ENCODE data around the gene ZKSCAN3. TPM values are rescaled to one million over a fixed set of nuclear protein-coding genes. Genes with fewer than 3 reads are reported as not detected.
A peak's percentile ranks its signal among the peaks of the same experiment; 100 is the strongest.

ZKSCAN3 gene
- total RNA-seq, 1 experiment from 2014 or later = 2.7 TPM

- H3K9me3 Mint-ChIP-seq (ENCODE audit: unreplicated experiment) = no peaks in the 10 kb centered on the region
- peaks cover 67% of the 10 kb centered on the region for H3K36me3 Mint-ChIP-seq (ENCODE audit: insufficient read depth, unreplicated experiment)
- intact Hi-C loops (cut with micrococcal nuclease) = no loop called here
- no peak overlapping the region for H3K27ac Mint-ChIP-seq (ENCODE audit: low read depth, unreplicated experiment)
- BruUV-seq (replicated peaks) = no TSS peak
- no peak for DNase-seq (ENCODE audit: unreplicated experiment)
- no peaks in the 10 kb centered on the region for H3K27me3 Mint-ChIP-seq (ENCODE audit: insufficient read depth, unreplicated experiment)
- ChIA-PET CTCF (no interaction called here), POLR2A (interaction anchor here (0.6 kb wide), 1 partner anchor 37 kb away, joined by 3 read pairs; no protein-coding TSS in a partner anchor)
- H3K4me3 Mint-ChIP-seq (ENCODE audit: unreplicated experiment) = no peak overlapping the region
- no peak for TF ChIP-seq CTCF (IDR thresholded peaks at IDR 0.05; ENCODE audit: unreplicated experiment)
- H3K4me1 Mint-ChIP-seq (ENCODE audit: insufficient read depth, unreplicated experiment) = peaks cover 15% of the 10 kb centered on the region
Observed at GRCh38 chr6:28390688-28391087, 40.9 kb downstream of the ZKSCAN3 start.

GRCh38 chr6:28393912-28394662, 44.3 kb downstream of the ZKSCAN3 start:
- no TSS peak for BruUV-seq (replicated peaks)
- POLR2A ChIA-PET = interaction anchor here (0.6 kb wide), 1 partner anchor 253 kb away, joined by 3 read pairs; no protein-coding TSS in a partner anchor
- CTCF ChIA-PET = interaction anchor here (0.6 to 4.1 kb wide), 7 partner anchors 9 to 1541 kb away, joined by 3 to 30 read pairs (median 4); no protein-coding TSS in a partner anchor
- no peaks in the 10 kb centered on the region for H3K27me3 Mint-ChIP-seq (ENCODE audit: insufficient read depth, unreplicated experiment)
- peak; percentile 33 for TF ChIP-seq CTCF (IDR thresholded peaks at IDR 0.05; ENCODE audit: unreplicated experiment)
- no peak overlapping the region for H3K27ac Mint-ChIP-seq (ENCODE audit: low read depth, unreplicated experiment)
- H3K9me3 Mint-ChIP-seq (ENCODE audit: unreplicated experiment) = no peaks in the 10 kb centered on the region
- H3K4me3 Mint-ChIP-seq (ENCODE audit: unreplicated experiment) = no peak overlapping the region
- intact Hi-C loops (cut with micrococcal nuclease) = loop anchor here (1.0 kb wide), 2 partner anchors 186 to 290 kb away; no protein-coding TSS in a partner anchor
- peaks cover 31% of the 10 kb centered on the region for H3K4me1 Mint-ChIP-seq (ENCODE audit: insufficient read depth, unreplicated experiment)
- peaks cover 59% of the 10 kb centered on the region for H3K36me3 Mint-ChIP-seq (ENCODE audit: insufficient read depth, unreplicated experiment)
- DNase-seq (ENCODE audit: unreplicated experiment) = peak; percentile 35

GRCh38 chr6:28395918-28396317, 46.2 kb downstream of the ZKSCAN3 start:
- no TSS peak for BruUV-seq (replicated peaks)
- Mint-ChIP-seq H3K4me3 (ENCODE audit: unreplicated experiment) (no peak overlapping the region), H3K27ac (ENCODE audit: low read depth, unreplicated experiment) (no peak overlapping the region), H3K27me3 (ENCODE audit: insufficient read depth, unreplicated experiment) (no peaks in the 10 kb centered on the region), H3K36me3 (ENCODE audit: insufficient read depth, unreplicated experiment) (peaks cover 49% of the 10 kb centered on the region), H3K4me1 (ENCODE audit: insufficient read depth, unreplicated experiment) (peaks cover 41% of the 10 kb centered on the region), H3K9me3 (ENCODE audit: unreplicated experiment) (no peaks in the 10 kb centered on the region)
- POLR2A ChIA-PET = interaction anchor here (0.6 to 4.9 kb wide), 2 partner anchors 12 to 61 kb away, joined by 4 to 32 read pairs; no protein-coding TSS in a partner anchor
- intact Hi-C loops (cut with micrococcal nuclease) = loop anchor here (2.0 kb wide), 1 partner anchor 147 kb away; no protein-coding TSS in a partner anchor
- CTCF ChIA-PET = interaction anchor here (0.6 to 4.1 kb wide), 3 partner anchors 11 to 243 kb away, joined by 3 to 30 read pairs (median 4); no protein-coding TSS in a partner anchor
- no peak for DNase-seq (ENCODE audit: unreplicated experiment)
- no peak for TF ChIP-seq CTCF (IDR thresholded peaks at IDR 0.05; ENCODE audit: unreplicated experiment)

- Mint-ChIP-seq H3K9me3 (ENCODE audit: unreplicated experiment) (no peaks in the 10 kb centered on the region), H3K36me3 (ENCODE audit: insufficient read depth, unreplicated experiment) (peaks cover 23% of the 10 kb centered on the region), H3K4me1 (ENCODE audit: insufficient read depth, unreplicated experiment) (peaks cover 36% of the 10 kb centered on the region), H3K4me3 (ENCODE audit: unreplicated experiment) (peak within 1 kb of the TSS; percentile 81), H3K27ac (ENCODE audit: low read depth, unreplicated experiment) (peak within 1 kb of the TSS; percentile 85), H3K27me3 (ENCODE audit: insufficient read depth, unreplicated experiment) (no peaks in the 10 kb centered on the region)
- POLR2A ChIA-PET = interaction anchor here (0.6 to 4.9 kb wide), 7 partner anchors 13 to 1866 kb away, joined by 3 to 32 read pairs (median 3); no protein-coding TSS in a partner anchor
- CTCF ChIA-PET = interaction anchor here (0.7 kb wide), 1 partner anchor 181 kb away, joined by 3 read pairs; no protein-coding TSS in a partner anchor
- peak; percentile 78 for DNase-seq (ENCODE audit: unreplicated experiment)
- no peak for TF ChIP-seq CTCF (IDR thresholded peaks at IDR 0.05; ENCODE audit: unreplicated experiment)
- BruUV-seq (replicated peaks) = no TSS peak
- intact Hi-C loops (cut with micrococcal nuclease) = loop anchor here (2.0 kb wide), 1 partner anchor 43 kb away; the partner anchor contains the start of gene ZSCAN23
Observed at GRCh38 chr6:28399350-28400121, 49.8 kb downstream of the ZKSCAN3 start, which contains the start of gene ZSCAN12. Gene ZSCAN12 (minus strand): TSS chr6:28399747. CDS start chr6:28398405, 1,342 bp downstream.
